ENCODE data around the gene SLC4A1.
"Not testable (repeated sequence)": the region's sequence is repeated elsewhere in the genome, so short reads cannot be mapped to it uniquely, and the experiment has no call there.

SLC4A1 gene

GRCh38 chr17:44247876-44248736 is 19.8 kb downstream of the SLC4A1 start:
- no peak for TF ChIP-seq CTCF (IDR thresholded peaks at IDR 0.05; ENCODE audit: low read depth, low read length)
- DNase-seq (ENCODE audit: extremely low read depth, low read depth), result no peak

- no peak for TF ChIP-seq CTCF (IDR thresholded peaks at IDR 0.05; ENCODE audit: low read depth, low read length)
- DNase-seq (ENCODE audit: extremely low read depth, low read depth), result no peak
These were observed 20.5 kb downstream of the SLC4A1 start for GRCh38 chr17:44247440-44247841.

GRCh38 chr17:44241106-44241624 is 26.8 kb downstream of the SLC4A1 start:
- DNase-seq (ENCODE audit: extremely low read depth, low read depth), result no peak
- no peak for TF ChIP-seq CTCF (IDR thresholded peaks at IDR 0.05; ENCODE audit: low read depth, low read length)

- DNase-seq (ENCODE audit: extremely low read depth, low read depth), result not testable (repeated sequence)
These were observed 30.0 kb downstream of the SLC4A1 start for GRCh38 chr17:44237886-44238285.

- TF ChIP-seq CTCF (IDR thresholded peaks at IDR 0.05; ENCODE audit: low read depth, low read length), result no peak
- no peak for DNase-seq (ENCODE audit: extremely low read depth, low read depth)
These were observed 31.4 kb downstream of the SLC4A1 start for GRCh38 chr17:44236444-44236991.

- DNase-seq (ENCODE audit: extremely low read depth, low read depth), result no peak
- no peak for TF ChIP-seq CTCF (IDR thresholded peaks at IDR 0.05; ENCODE audit: low read depth, low read length)
These were observed 32.4 kb downstream of the SLC4A1 start for GRCh38 chr17:44235583-44235936.

- no peak for DNase-seq (ENCODE audit: extremely low read depth, low read depth)
- TF ChIP-seq CTCF (IDR thresholded peaks at IDR 0.05; ENCODE audit: low read depth, low read length), result no peak
These were observed 34.4 kb downstream of the SLC4A1 start for GRCh38 chr17:44233582-44233981.

All from AG09319 (cell line).